Adrenal gland (tissue), 5 donors: ENCODE data around the gene TBCEL.

ENCODE experiments used
- POLR2A ChIP-seq, 2 donors: fragments of 450-650 bp; IDR thresholded peaks; one replicate each; pipeline ENCODE4 v1.6.1; 2017; ENCODE audit warnings: antibody characterized with exemption in 2 of 2, mild to moderate bottlenecking in 2 of 2, moderate library complexity in 1 of 2
- TF ChIP-seq, protein P1 (sequence below), 6 experiments: fragments of 450-650 bp in 4 of 6; fragments of 200-600 bp in 2 of 6; sonication (generic) in 1 of 6; IDR thresholded peaks; 1 replicate in 5 of 6; 2 replicates in 1 of 6; pipeline versions ENCODE4 v1.5.1 to v1.8.0; 2016 to 2021; ENCODE audit warnings: antibody characterized with exemption in 6 of 6, mild to moderate bottlenecking in 2 of 6, moderate library complexity in 1 of 6
- donor health status: DM: no; HTN: no; CAD: no.

DNA sequence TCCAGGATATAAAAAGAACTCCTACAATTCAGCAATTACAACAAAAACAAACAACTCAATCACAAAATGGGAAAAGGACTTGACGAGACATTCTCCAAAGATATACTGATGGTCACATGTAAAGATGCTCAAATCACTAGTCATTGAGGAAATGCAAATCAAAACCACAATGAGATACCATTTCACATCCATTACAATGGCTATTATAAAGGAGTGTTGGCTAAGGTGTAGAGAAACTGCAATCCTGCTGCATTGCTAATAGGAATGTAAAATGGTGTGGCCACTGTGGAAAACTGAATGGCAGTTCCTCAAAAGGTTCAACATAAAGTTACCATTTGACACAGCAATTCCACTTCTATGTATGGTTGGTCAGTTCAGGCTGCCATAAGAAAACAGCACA lies 11.8 kb upstream of the TBCEL start:
- TF ChIP-seq, protein P1, sequence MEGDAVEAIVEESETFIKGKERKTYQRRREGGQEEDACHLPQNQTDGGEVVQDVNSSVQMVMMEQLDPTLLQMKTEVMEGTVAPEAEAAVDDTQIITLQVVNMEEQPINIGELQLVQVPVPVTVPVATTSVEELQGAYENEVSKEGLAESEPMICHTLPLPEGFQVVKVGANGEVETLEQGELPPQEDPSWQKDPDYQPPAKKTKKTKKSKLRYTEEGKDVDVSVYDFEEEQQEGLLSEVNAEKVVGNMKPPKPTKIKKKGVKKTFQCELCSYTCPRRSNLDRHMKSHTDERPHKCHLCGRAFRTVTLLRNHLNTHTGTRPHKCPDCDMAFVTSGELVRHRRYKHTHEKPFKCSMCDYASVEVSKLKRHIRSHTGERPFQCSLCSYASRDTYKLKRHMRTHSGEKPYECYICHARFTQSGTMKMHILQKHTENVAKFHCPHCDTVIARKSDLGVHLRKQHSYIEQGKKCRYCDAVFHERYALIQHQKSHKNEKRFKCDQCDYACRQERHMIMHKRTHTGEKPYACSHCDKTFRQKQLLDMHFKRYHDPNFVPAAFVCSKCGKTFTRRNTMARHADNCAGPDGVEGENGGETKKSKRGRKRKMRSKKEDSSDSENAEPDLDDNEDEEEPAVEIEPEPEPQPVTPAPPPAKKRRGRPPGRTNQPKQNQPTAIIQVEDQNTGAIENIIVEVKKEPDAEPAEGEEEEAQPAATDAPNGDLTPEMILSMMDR (IDR thresholded peaks at IDR 0.05): no peak
- no peak for TF ChIP-seq POLR2A (IDR thresholded peaks at IDR 0.05)
